Stimulated activated naive B cell treated with anti-CD40 and anti-IgM and Interleukin-4, amounts not matched to agents 10 μg/mL and 1 μg/mL and 100 μg/mL, for 72 hours (primary cell): ENCODE results near the gene SPEF2.

ENCODE experiments used
- ATAC-seq, 2 donors: fragments of 150-1000 bp; cut with Tn5 transposase; replicated peaks; 2 replicates each; pipeline ENCODE4 v1.10.0; 2021; ENCODE audit warnings: moderate library complexity in 1 of 2
- DNase-seq: peaks from one replicate; pipeline ENCODE4 v3.0.0; 2021
- H3K27ac Mint-ChIP-seq: one replicate; pipeline ENCODE4 v1.8.0; 2022; ENCODE audit warnings: mild to moderate bottlenecking, mixed read lengths
- H3K27me3 Mint-ChIP-seq, 2 donors: one replicate each; pipeline ENCODE4 v1.8.0; 2022; ENCODE audit warnings: mixed read lengths in 2 of 2
- H3K36me3 Mint-ChIP-seq, 2 donors: one replicate each; pipeline ENCODE4 v1.8.0; 2022; ENCODE audit warnings: mixed read lengths in 2 of 2, mild to moderate bottlenecking in 1 of 2
- H3K4me1 Mint-ChIP-seq, 2 donors: one replicate each; pipeline ENCODE4 v1.8.0; 2022; ENCODE audit warnings: mixed read lengths in 2 of 2, mild to moderate bottlenecking in 1 of 2
- H3K4me3 Mint-ChIP-seq, 2 donors: one replicate each; pipeline ENCODE4 v1.8.0; 2022; ENCODE audit warnings: mild to moderate bottlenecking in 2 of 2, mixed read lengths in 2 of 2, moderate library complexity in 1 of 2
- H3K9me3 Mint-ChIP-seq, 2 donors: one replicate each; pipeline ENCODE4 v1.8.0; 2022; ENCODE audit warnings: mixed read lengths in 2 of 2, mild to moderate bottlenecking in 1 of 2

Gene SPEF2

GRCh38 chr5:35859101-35859661, 241.5 kb downstream of the SPEF2 start:
- DNase-seq, result no peak
- no peaks in the 10 kb centered on the region for H3K27me3 Mint-ChIP-seq
- ATAC-seq, result no peak
- H3K4me3 Mint-ChIP-seq, result peak overlapping the region; percentile 19 to 25
- no peaks in the 10 kb centered on the region for H3K9me3 Mint-ChIP-seq
- H3K27ac Mint-ChIP-seq, result no peak overlapping the region
- peaks cover 21 to 22% of the 10 kb centered on the region in 2 donors for H3K36me3 Mint-ChIP-seq
- H3K4me1 Mint-ChIP-seq, result peaks cover 25 to 57% of the 10 kb centered on the region in 2 donors

GRCh38 chr5:35860686-35861085, 243.0 kb downstream of the SPEF2 start:
- H3K36me3 Mint-ChIP-seq, result peaks cover 27 to 31% of the 10 kb centered on the region in 2 donors
- peaks cover 18 to 42% of the 10 kb centered on the region in 2 donors for H3K4me1 Mint-ChIP-seq
- H3K9me3 Mint-ChIP-seq, result peaks cover 0 to 4% of the 10 kb centered on the region in 2 donors
- no peak for DNase-seq
- ATAC-seq, result no peak
- no peak overlapping the region for H3K4me3 Mint-ChIP-seq
- H3K27ac Mint-ChIP-seq, result no peak overlapping the region
- H3K27me3 Mint-ChIP-seq, result no peaks in the 10 kb centered on the region

GRCh38 chr5:35861718-35862117, 244.1 kb downstream of the SPEF2 start:
- Mint-ChIP-seq H3K9me3 (peaks cover 0 to 4% of the 10 kb centered on the region in 2 donors), H3K4me1 (peaks cover 17 to 34% of the 10 kb centered on the region in 2 donors), H3K27ac (no peak overlapping the region), H3K4me3 (no peak overlapping the region), H3K27me3 (no peaks in the 10 kb centered on the region), H3K36me3 (peaks cover 27 to 31% of the 10 kb centered on the region in 2 donors)
- ATAC-seq (no peak), DNase-seq (no peak)

- H3K4me1 Mint-ChIP-seq, result peaks cover 14 to 30% of the 10 kb centered on the region in 2 donors
- ATAC-seq (no peak), DNase-seq (no peak)
- H3K4me3 Mint-ChIP-seq, result no peak overlapping the region
- H3K27me3 Mint-ChIP-seq, result no peaks in the 10 kb centered on the region
- peaks cover 27 to 31% of the 10 kb centered on the region in 2 donors for H3K36me3 Mint-ChIP-seq
- H3K27ac Mint-ChIP-seq, result no peak overlapping the region
- peaks cover 0 to 4% of the 10 kb centered on the region in 2 donors for H3K9me3 Mint-ChIP-seq
Measured at GRCh38 chr5:35862126-35862525, 244.5 kb downstream of the SPEF2 start.

- Mint-ChIP-seq H3K27ac (peak overlapping the region; percentile 84), H3K27me3 (no peaks in the 10 kb centered on the region), H3K4me3 (no peak overlapping the region), H3K36me3 (peaks cover 27 to 33% of the 10 kb centered on the region in 2 donors), H3K4me1 (peaks cover 12 to 28% of the 10 kb centered on the region in 2 donors), H3K9me3 (peaks cover 0 to 4% of the 10 kb centered on the region in 2 donors)
- ATAC-seq, result peak; percentile 91 to 94
- no peak for DNase-seq
Measured at GRCh38 chr5:35863159-35863558, 245.5 kb downstream of the SPEF2 start.
